Ureter (tissue), 1 donor: ENCODE measurements around the gene CSAG1. TPM values are rescaled to one million over a fixed set of nuclear protein-coding genes. Genes with fewer than 3 reads are reported as not detected.
"Not testable (repeated sequence)": the region's sequence is repeated elsewhere in the genome, so short reads cannot be mapped to it uniquely, and the experiment has no call there.

Experiments
- DNase-seq: peaks from one replicate; pipeline ENCODE4 v3.0.0-alpha.2; 2020; ENCODE audit warnings: low spot score
- total RNA-seq: library from RNA; stranded (reverse); gene quantifications from one replicate; pipeline ENCODE4 v1.2.4, GENCODE V29; 2023
- donor health status: DM: yes; HTN: yes; CAD: no.

Gene CSAG1
- total RNA-seq = not detected

DNA sequence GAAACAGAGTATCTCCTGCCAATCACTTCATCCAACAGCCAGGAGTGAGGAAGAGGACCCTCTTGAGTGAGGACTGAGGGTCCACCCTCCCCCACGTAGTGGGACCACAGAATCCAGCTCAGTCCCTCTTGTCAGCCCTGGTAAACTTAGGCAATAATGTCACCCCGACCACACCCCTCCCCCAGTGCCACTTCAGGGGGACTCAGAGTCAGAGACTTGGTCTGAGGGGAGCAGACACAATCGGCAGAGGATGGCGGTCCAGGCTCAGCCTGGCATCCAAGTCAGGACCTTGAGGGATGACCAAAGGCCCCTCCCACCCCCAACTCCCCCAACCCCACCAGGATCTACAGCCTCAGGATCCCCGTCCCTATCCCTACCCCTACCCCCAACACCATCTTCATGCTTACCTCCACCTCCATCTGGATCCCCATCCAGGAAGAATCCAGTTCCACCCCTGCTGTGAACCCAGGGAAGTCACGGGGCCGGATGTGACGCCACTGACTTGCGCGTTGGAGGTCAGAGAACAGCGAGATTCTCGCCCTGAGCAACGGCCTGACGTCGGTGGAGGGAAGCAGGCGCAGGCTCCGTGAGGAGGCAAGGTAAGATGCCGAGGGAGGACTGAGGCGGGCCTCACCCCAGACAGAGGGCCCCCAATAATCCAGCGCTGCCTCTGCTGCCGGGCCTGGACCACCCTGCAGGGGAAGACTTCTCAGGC lies at the start of gene CSAG1, which contains the start of gene MAGEA12:
TSS of gene CSAG1 (minus strand) at position 461 of the 715 bp plus-strand sequence. CDS start 1,261 bp downstream, outside the sequence.
TSS of gene MAGEA12 (plus strand) at position 497 of the 715 bp plus-strand sequence. CDS start 2,405 bp downstream, outside the sequence.
- no peak for DNase-seq

GRCh38 chrX:152769549-152770289 lies 36.2 kb upstream of the CSAG1 start, which contains the start of gene MAGEA6:
Gene MAGEA6 (minus strand): TSS chrX:152769689. CDS start chrX:152767650, 2,039 bp downstream.
- DNase-seq = not testable (repeated sequence)

- DNase-seq = not testable (repeated sequence)
Measured at GRCh38 chrX:152766562-152766961, 33.0 kb upstream of the CSAG1 start.

DNA sequence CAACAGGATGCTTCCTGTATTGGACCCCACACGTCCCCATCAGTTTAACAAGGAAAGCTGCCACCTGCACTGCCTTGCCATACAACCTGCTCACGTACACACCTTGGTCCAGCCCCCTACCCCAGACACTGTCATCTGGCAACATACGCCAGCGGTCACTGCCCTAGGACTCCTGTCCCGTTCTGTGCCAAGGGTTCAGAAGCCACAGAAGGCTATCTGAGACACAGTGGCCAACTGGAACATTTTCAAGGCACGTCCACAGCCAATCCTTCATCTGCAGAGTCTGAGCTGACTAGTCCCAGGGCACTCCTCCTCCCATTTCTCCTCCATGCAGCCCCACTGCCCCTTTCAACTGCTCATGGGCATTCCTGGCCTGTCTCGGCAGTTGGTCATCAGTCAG lies 28.1 kb upstream of the CSAG1 start:
- not testable (repeated sequence) for DNase-seq

- DNase-seq = not testable (repeated sequence)
Measured at GRCh38 chrX:152759544-152759943, 26.0 kb upstream of the CSAG1 start.

GRCh38 chrX:152758918-152759317 lies 25.4 kb upstream of the CSAG1 start, which contains the start of gene CSAG3:
Gene CSAG3 (plus strand): TSS chrX:152759218.
- DNase-seq = not testable (repeated sequence)

DNA sequence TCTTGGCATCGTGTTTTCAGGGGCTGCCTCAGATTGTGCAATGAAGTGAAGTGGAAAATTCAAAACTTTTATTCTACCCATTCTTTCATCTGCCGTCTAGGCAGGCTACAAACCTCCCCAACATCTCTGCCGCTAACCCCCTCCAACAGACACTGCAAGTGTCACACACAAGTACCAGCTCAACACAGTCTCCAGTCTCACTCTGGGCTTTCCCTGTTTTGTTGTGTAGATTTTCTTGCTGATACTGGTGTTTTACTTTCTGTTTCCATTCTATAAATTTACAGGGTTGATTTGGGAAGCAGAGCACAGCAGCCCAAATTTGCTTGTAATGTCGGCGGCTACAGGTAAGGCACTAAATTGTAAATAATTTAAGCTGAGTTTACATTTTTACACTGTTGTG lies 21.4 kb upstream of the CSAG1 start:
- DNase-seq = not testable (repeated sequence)

DNA sequence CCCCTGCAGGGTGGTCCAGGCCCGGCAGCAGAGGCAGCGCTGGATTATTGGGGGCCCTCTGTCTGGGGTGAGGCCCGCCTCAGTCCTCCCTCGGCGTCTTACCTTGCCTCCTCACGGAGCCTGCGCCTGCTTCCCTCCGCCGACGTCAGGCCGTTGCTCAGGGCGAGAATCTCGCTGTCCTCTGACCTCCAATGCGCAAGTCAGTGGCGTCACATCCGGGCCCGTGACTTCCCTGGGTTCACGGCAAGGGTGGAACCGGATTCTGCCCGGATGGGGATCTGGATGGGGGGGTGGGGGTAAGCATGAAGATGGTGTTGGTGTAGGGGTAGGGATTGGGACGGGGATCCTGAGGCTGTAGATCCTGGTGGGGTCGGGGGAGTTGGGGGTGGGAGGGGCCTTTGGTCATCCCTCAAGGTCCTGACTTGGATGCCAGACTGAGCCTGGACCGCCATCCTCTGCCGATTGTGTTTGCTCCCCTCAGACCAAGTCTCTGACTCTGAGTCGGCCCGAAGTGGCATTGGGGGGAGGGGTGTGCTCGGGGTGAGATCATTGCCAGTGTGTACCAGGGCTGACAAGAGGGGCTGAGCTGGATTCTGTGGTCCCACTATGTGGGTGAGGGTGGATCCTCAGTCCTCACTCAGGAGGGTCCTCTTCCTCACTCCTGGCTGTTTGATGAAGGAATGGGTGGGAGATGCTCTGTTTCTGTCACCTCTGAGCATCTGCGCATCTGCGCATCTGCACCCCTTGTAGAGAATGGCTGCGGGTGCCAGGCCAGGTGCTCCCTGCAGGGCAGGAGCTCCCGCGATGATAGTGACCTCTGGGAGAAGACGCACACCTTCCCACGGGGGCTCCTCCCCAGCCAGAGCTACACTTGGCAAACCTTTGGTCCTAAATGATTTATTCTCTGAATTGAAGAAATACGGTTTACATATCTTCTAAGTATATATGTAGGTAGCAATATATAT lies 20.4 kb upstream of the CSAG1 start, which contains the start of gene MAGEA2:
TSS of gene MAGEA2 (minus strand) at position 157 of the 965 bp plus-strand sequence. CDS start 2,479 bp downstream, outside the sequence.
- DNase-seq = not testable (repeated sequence)

- DNase-seq = no peak
Measured at GRCh38 chrX:152738560-152738959, 5.0 kb upstream of the CSAG1 start.

DNA sequence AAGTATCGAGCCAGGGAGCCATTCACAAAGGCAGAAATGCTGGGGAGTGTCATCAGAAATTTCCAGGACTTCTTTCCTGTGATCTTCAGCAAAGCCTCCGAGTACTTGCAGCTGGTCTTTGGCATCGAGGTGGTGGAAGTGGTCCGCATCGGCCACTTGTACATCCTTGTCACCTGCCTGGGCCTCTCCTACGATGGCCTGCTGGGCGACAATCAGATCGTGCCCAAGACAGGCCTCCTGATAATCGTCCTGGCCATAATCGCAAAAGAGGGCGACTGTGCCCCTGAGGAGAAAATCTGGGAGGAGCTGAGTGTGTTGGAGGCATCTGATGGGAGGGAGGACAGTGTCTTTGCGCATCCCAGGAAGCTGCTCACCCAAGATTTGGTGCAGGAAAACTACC lies 3.0 kb upstream of the CSAG1 start:
- not testable (repeated sequence) for DNase-seq

GRCh38 chrX:152735860-152736511 lies 2.5 kb upstream of the CSAG1 start:
- no peak for DNase-seq

DNA sequence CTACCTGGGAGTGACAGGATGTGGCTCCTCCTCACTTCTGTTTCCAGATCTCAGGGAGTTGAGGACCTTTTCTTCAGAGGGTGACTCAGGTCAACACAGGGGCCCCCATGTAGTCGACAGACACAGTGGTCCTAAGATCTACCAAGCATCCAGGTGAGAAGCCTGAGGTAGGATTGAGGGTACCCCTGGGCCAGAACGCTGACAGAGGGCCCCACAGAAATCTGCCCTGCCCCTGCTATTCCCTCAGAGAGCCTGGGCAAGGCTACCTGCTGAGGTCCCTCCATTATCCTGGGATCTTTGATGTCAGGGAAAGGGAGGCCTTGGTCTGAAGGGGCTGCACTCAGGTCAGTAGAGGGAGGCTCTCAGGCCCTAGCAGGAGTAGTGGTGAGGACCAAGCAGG lies 1.6 kb upstream of the CSAG1 start:
- DNase-seq = no peak

DNA sequence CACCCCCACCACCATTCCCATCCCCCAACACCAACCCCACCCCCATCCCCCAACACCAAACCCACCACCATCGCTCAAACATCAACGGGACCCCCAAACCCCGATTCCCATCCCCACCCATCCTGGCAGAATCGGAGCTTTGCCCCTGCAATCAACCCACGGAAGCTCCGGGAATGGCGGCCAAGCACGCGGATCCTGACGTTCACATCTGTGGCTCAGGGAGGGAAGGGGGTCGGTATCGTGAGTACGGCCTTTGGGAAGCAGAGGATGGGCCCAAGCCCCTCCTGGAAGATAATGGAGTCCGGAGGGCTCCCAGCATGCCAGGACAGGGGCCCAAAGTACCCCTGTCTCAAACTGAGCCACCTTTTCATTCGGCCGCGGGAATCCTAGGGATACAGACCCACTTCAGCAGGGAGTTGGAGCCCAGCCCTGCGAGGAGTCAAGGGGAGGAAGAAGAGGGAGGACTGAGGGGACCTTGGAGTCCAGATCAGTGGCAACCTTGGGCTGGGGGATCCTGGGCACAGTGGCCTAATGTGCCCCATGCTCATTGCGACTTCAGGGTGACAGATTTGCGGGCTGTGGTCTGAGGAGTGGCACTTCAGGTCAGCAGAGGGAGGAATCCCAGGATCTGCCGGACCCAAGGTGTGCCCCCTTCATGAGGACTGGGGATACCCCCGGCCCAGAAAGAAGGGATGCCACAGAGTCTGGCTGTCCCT lies 780 bp upstream of the CSAG1 start:
- not testable (repeated sequence) for DNase-seq

DNA sequence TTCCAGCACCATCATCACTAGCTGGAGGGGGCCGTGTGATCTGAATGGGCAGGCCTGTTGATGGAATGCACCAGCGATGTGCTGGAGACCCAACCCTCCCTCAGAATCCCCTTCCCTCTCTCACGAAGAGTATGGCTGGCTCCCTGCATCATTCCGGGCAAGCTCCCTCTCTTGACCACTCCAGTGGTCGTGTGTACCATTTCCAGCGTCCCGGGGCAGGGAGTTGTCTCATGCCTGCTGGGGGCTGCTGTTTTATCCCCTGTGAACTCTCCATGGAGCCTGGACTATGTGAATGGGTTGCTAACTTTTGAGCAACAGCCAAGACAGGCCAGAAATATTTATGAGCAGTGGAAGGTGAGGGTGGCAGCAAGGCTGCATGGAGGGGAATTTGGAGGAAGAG lies 8.1 kb downstream of the CSAG1 start:
- DNase-seq = no peak

DNA sequence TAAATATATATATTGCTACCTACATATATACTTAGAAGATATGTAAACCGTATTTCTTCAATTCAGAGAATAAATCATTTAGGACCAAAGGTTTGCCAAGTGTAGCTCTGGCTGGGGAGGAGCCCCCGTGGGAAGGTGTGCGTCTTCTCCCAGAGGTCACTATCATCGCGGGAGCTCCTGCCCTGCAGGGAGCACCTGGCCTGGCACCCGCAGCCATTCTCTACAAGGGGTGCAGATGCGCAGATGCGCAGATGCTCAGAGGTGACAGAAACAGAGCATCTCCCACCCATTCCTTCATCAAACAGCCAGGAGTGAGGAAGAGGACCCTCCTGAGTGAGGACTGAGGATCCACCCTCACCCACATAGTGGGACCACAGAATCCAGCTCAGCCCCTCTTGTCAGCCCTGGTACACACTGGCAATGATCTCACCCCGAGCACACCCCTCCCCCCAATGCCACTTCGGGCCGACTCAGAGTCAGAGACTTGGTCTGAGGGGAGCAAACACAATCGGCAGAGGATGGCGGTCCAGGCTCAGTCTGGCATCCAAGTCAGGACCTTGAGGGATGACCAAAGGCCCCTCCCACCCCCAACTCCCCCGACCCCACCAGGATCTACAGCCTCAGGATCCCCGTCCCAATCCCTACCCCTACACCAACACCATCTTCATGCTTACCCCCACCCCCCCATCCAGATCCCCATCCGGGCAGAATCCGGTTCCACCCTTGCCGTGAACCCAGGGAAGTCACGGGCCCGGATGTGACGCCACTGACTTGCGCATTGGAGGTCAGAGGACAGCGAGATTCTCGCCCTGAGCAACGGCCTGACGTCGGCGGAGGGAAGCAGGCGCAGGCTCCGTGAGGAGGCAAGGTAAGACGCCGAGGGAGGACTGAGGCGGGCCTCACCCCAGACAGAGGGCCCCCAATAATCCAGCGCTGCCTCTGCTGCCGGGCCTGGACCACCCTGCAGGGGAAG lies 19.4 kb downstream of the CSAG1 start, which contains the start of gene MAGEA2B:
TSS of gene MAGEA2B (plus strand) at position 814 of the 973 bp plus-strand sequence. CDS start 2,479 bp downstream, outside the sequence.
- not testable (repeated sequence) for DNase-seq

GRCh38 chrX:152713195-152713594 lies 20.3 kb downstream of the CSAG1 start:
- not testable (repeated sequence) for DNase-seq

DNA sequence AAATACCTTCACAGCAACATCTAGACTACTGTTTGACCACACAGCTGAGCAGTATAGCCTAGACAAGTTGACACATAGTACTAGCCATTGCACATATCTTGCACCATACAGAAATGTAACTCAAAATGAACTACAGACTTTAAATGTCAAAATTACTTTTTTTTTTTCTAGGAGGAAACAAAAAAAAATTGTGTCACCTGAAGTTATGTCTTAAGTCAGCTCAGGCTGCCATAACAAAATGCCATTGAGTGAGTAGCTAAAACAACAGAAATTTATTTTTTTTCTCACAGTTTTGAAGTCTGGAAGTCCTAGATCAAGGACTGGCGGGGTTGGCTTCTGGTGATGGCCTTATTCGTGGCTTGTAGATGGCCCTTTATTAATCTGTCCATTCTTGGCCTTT lies 24.3 kb downstream of the CSAG1 start, which contains the start of gene CSAG2:
TSS of gene CSAG2 (minus strand) at position 101 of the 400 bp plus-strand sequence. CDS start 161 bp downstream, outside the sequence.
- not testable (repeated sequence) for DNase-seq

DNA sequence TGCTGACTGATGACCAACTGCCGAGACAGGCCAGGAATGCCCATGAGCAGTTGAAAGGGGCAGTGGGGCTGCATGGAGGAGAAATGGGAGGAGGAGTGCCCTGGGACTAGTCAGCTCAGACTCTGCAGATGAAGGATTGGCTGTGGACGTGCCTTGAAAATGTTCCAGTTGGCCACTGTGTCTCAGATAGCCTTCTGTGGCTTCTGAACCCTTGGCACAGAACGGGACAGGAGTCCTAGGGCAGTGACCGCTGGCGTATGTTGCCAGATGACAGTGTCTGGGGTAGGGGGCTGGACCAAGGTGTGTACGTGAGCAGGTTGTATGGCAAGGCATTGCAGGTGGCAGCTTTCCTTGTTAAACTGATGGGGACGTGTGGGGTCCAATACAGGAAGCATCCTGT lies 27.0 kb downstream of the CSAG1 start:
- not testable (repeated sequence) for DNase-seq
